HepG2 (cell line): ENCODE results near the gene STRC. TPM values are rescaled to one million over a fixed set of nuclear protein-coding genes. Genes with fewer than 3 reads are reported as not detected.
"Not testable (repeated sequence)": the region's sequence is repeated elsewhere in the genome, so short reads cannot be mapped to it uniquely, and the experiment has no call there.

ENCODE experiments used
- ATAC-seq: fragments of 200-7000 bp; cut with Tn5 transposase; 3 replicates; pipeline ENCODE4 v1.9.1; 2020; ENCODE audit warnings: mild to moderate bottlenecking, moderate library complexity
- Bru-seq: library from RNA; stranded (reverse); fragments of 400-500 nt; gene quantifications from one replicate; lab custom pipeline; 2021; lab: Mats Ljungman, UMichigan
- BruChase-seq, 2 experiments: library from RNA; stranded (reverse); fragments of 400-500 nt; gene quantifications; one replicate each; lab custom pipeline; 2021; lab: Mats Ljungman, UMichigan
- BruUV-seq: library from RNA; stranded (reverse); fragments of 400-500 nt; replicated peaks from 2 replicates; lab custom pipeline; 2021; lab: Mats Ljungman, UMichigan
- CTCF ChIA-PET: fragments of 300-600 bp; formaldehyde crosslinking; extraction: SDS; loops from one replicate; lab custom pipeline; 2021; ENCODE audit warnings: low total read pairs, inconsistent platforms, low intra/inter-chr PET ratio; lab: Yijun Ruan, JAX
- POLR2A ChIA-PET: fragments of 350-600 bp; sonication (Branson Sonifier 250); formaldehyde crosslinking; loops from one replicate; lab custom pipeline; 2020; ENCODE audit warnings: antibody characterized with exemption, inconsistent platforms; lab: Yijun Ruan, JAX
- DNase-seq: peaks from one replicate; pipeline ENCODE4 v3.0.0-alpha.2; 2015; ENCODE audit warnings: low spot score
- FAIRE-seq: peaks from 3 replicates; lab custom pipeline; 2011; peaks lifted over from hg19 to GRCh38; lab: Jason Lieb, UNC
- H2AFZ ChIP-seq: one replicate; pipeline ENCODE4 v1.6.1; 2011; ENCODE audit warnings: low read length, inconsistent platforms
- H3K27ac ChIP-seq: fragments of 300-600 bp; 3 replicates; pipeline ENCODE4 v1.8.0; 2011; ENCODE audit warnings: mixed run types, mild to moderate bottlenecking, mixed read lengths, low read length, inconsistent platforms; ENCODE audit not compliant: insufficient read depth; ENCODE audit errors: extremely low read length
- H3K27me3 ChIP-seq, 2 experiments: fragments of 200-600 bp in 1 of 2; 2 replicates in 1 of 2; 3 replicates in 1 of 2; pipeline versions ENCODE4 v1.6.0 to v1.8.0; 2011; ENCODE audit warnings: low read length in 2 of 2, mild to moderate bottlenecking in 2 of 2, moderate library complexity in 2 of 2, inconsistent platforms in 1 of 2; ENCODE audit not compliant: insufficient read depth in 2 of 2, control insufficient read depth in 1 of 2
- H3K36me3 ChIP-seq, 2 experiments: fragments of 200-600 bp in 1 of 2; replicated peaks in 1 of 2; 2 replicates in 1 of 2; 3 replicates in 1 of 2; pipeline versions ENCODE4 v1.5.1 to v1.8.0; 2011; ENCODE audit warnings: low read length in 2 of 2, inconsistent platforms in 1 of 2; ENCODE audit not compliant: insufficient read depth in 2 of 2, control insufficient read depth in 1 of 2
- H3K4me1 ChIP-seq: 2 replicates; pipeline ENCODE4 v1.5.1; 2012; ENCODE audit warnings: low read length, inconsistent platforms; ENCODE audit not compliant: insufficient read depth
- H3K4me2 ChIP-seq: 2 replicates; pipeline ENCODE4 v1.6.0; 2011; ENCODE audit warnings: low read depth, low read length, inconsistent platforms
- H3K4me3 ChIP-seq, 3 experiments: fragments of 200-600 bp in 1 of 3; sonication (generic), shearing (Covaris generic) in 1 of 3; replicated peaks in 1 of 3; 2 replicates each; pipeline ENCODE4 v1.5.1; 2011 to 2016; ENCODE audit warnings: low read length in 3 of 3, inconsistent platforms in 2 of 3, low read depth in 2 of 3, mild to moderate bottlenecking in 2 of 3, control low read depth in 1 of 3, mixed read lengths in 1 of 3; ENCODE audit not compliant: insufficient read depth in 1 of 3
- H3K79me2 ChIP-seq: one replicate; pipeline ENCODE4 v1.6.1; 2011; ENCODE audit warnings: low read length, inconsistent platforms; ENCODE audit not compliant: insufficient read depth
- H3K9ac ChIP-seq: 2 replicates; pipeline ENCODE4 v1.6.0; 2011; ENCODE audit warnings: mild to moderate bottlenecking, low read depth, low read length, inconsistent platforms; ENCODE audit not compliant: insufficient read depth
- H3K9me3 ChIP-seq: 2 replicates; pipeline ENCODE4 v1.5.1; 2012; ENCODE audit warnings: mild to moderate bottlenecking, low read length
- H4K20me1 ChIP-seq: 2 replicates; pipeline ENCODE4 v1.6.0; 2011; ENCODE audit warnings: inconsistent platforms, mild to moderate bottlenecking, low read length, moderate library complexity; ENCODE audit not compliant: insufficient read depth
- WGBS: methylation state at CpG from one replicate; pipeline ENCODE4 v1.1.6; 2017; ENCODE audit warnings: low lambda C conversion rate; 5-methylcytosine and 5-hydroxymethylcytosine counted together
- in situ Hi-C: cut with HindIII; loops from 2 replicates; pipeline ENCODE4 v1.10.0; 2017; ENCODE audit warnings: low pct_unique_long_range_greater_than_20kb; ENCODE audit not compliant: extremely low pct_ligation_motif_present
- intact Hi-C: fragments of 100-400 bp; cut with micrococcal nuclease; formaldehyde crosslinking; loops from one replicate; pipeline ENCODE4 v1.10.0; 2022; ENCODE audit not compliant: unreplicated experiment
- long read RNA-seq, 2 experiments: library from RNA in 1 of 2; library from polyadenylated mRNA in 1 of 2; stranded (forward) in 1 of 2; unstranded in 1 of 2; transcript quantifications; one replicate each; pipeline ENCODE4 v2.0.0, GENCODE V29; 2019 to 2022
- polyA minus RNA-seq, 3 experiments: library from RNA; depleted of rRNA, polyadenylated mRNA; stranded (reverse); fragments of >200 nt; gene quantifications; 2 replicates each; pipeline ENCODE4 v1.2.3, GENCODE V29; 2011; ENCODE audit warnings: low replicate concordance in 1 of 3
- polyA plus RNA-seq, 8 experiments: library from polyadenylated mRNA; depleted of rRNA in 3 of 8; stranded (reverse) in 7 of 8; unstranded in 1 of 8; fragments of >200 nt; fragmentation: Illumina TruSeq in 4 of 8; extraction: Trizol in 4 of 8; gene quantifications; 2 replicates each; pipeline versions ENCODE4 v1.2.1 to v1.2.3, GENCODE V29; 2011 to 2016; ENCODE audit warnings: low read depth in 4 of 8, missing spikeins in 1 of 8, mixed read lengths in 1 of 8; ENCODE audit not compliant: insufficient read depth in 1 of 8
- total RNA-seq, 5 experiments: library from RNA; depleted of rRNA; stranded (reverse); fragments of >200 nt; fragmentation: Illumina TruSeq; extraction: Trizol; gene quantifications; 2 replicates each; pipeline ENCODE4 v1.2.3, GENCODE V29; 2016; ENCODE audit warnings: low read depth in 1 of 5

STRC gene
- total RNA-seq (2016; rRNA removed; fragmentation: Illumina TruSeq; extraction: Trizol): 0.07 TPM in 1 of 2 replicates, not detected in the other
- not detected in 2 replicates for total RNA-seq (2016; cell fraction: cytosol; rRNA removed; fragmentation: Illumina TruSeq; extraction: Trizol; ENCODE audit: low read depth)
- total RNA-seq (2016; cell fraction: insoluble cytoplasmic fraction; rRNA removed; fragmentation: Illumina TruSeq; extraction: Trizol): not detected in 2 replicates
- total RNA-seq (2016; cell fraction: membrane; rRNA removed; fragmentation: Illumina TruSeq; extraction: Trizol): not detected in 2 replicates
- total RNA-seq (2016; cell fraction: nucleus; rRNA removed; fragmentation: Illumina TruSeq; extraction: Trizol): 0.16 TPM in 1 of 2 replicates, not detected in the other
- 0.21 and 0.29 TPM in 2 replicates for polyA plus RNA-seq (2011; rRNA removed)
- 0.03 and 0.11 TPM in 2 replicates for polyA plus RNA-seq (2011; cell fraction: cytosol; rRNA removed)
- polyA plus RNA-seq (2011; cell fraction: nucleus; rRNA removed): 2.0 and 2.4 TPM in 2 replicates
- polyA plus RNA-seq (2012): 0.32 and 0.55 TPM in 2 replicates
- not detected in 2 replicates for polyA plus RNA-seq (2016; cell fraction: cytosol; fragmentation: Illumina TruSeq; extraction: Trizol; ENCODE audit: low read depth)
- not detected in 2 replicates for polyA plus RNA-seq (2016; cell fraction: insoluble cytoplasmic fraction; fragmentation: Illumina TruSeq; extraction: Trizol; ENCODE audit: low read depth)
- not detected in 2 replicates for polyA plus RNA-seq (2016; cell fraction: membrane; fragmentation: Illumina TruSeq; extraction: Trizol; ENCODE audit: low read depth)
- 0.13 TPM in 1 of 2 replicates, not detected in the other for polyA plus RNA-seq (2016; cell fraction: nucleus; fragmentation: Illumina TruSeq; extraction: Trizol; ENCODE audit: insufficient read depth, low read depth)
- polyA minus RNA-seq (2011; rRNA and poly(A)+ RNA removed; ENCODE audit: low replicate concordance): 0.96 and 1.4 TPM in 2 replicates
- polyA minus RNA-seq (2011; cell fraction: cytosol; rRNA and poly(A)+ RNA removed): not detected in 2 replicates
- 0.64 and 0.87 TPM in 2 replicates for polyA minus RNA-seq (2011; cell fraction: nucleus; rRNA and poly(A)+ RNA removed)
- percentile 9 among the genes with signal in this experiment for Bru-seq, nascent RNA
- BruChase-seq, experiment 1, labeled RNA remaining after a 6-hour chase: percentile 7 among the genes with signal in this experiment
- percentile 13 among the genes with signal in this experiment for BruChase-seq, experiment 2, labeled RNA remaining after a 2-hour chase
- long read RNA-seq, experiment 1: 0 reads
- long read RNA-seq, experiment 2: 0 reads

DNA sequence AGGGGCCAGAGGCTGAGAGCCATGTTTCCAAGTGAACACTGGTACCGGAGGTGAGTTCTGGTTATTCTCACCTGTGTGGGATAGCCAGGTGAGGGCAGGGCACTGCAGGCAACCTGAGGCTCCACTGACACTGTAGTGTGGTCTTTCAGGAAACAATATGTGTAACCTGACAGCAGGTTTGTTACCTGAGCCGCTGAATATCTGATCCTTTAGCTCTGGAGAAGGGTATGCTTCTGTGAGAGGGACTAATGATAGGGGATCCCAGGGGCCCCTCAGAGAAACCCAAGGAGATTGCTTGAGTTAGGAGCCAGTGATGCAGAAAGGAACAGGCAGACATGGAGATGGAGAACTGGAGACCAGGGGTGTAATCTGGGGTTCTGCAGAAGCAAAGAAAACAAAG, at the start of gene STRC:
TSS of gene STRC (minus strand) at position 101 of the 400 bp plus-strand sequence. CDS start at position 23, 78 bp downstream.
- H3K36me3 ChIP-seq, H3K27ac ChIP-seq, H3K9ac ChIP-seq, FAIRE-seq, H3K27me3 ChIP-seq, CTCF ChIA-PET, POLR2A ChIA-PET, H3K4me1 ChIP-seq, H3K4me2 ChIP-seq, H4K20me1 ChIP-seq, H3K4me3 ChIP-seq, in situ Hi-C loops, H3K79me2 ChIP-seq, ATAC-seq, H2AFZ ChIP-seq, intact Hi-C loops, BruUV-seq, H3K9me3 ChIP-seq, DNase-seq: not testable (repeated sequence)
- no CpG with 5 or more reads among the region's 2 CpGs for WGBS

DNA sequence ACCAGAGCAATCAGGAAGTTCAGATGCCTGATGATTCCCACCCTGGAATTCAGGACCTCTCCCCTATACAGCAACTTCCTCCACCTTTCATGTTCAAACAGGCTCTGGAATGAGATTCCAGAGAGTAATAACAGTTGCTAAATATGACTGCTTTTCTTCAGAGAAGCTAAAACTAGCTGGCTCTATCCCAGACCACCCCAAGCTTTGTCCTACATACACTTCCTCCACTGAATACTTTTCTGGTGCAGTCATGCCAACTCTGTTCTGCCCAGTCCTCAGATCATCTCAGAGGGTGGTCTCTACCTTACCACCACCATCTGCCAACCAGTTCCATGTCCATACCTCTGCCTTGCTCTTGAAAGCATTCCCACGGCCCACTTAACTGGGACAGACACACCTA, 47.6 kb upstream of the STRC start:
- POLR2A ChIA-PET, H3K9me3 ChIP-seq, BruUV-seq, H3K36me3 ChIP-seq, H3K4me2 ChIP-seq, H4K20me1 ChIP-seq, FAIRE-seq, ATAC-seq, DNase-seq, H3K4me3 ChIP-seq, H3K27me3 ChIP-seq, H3K4me1 ChIP-seq, H3K79me2 ChIP-seq, H3K27ac ChIP-seq, in situ Hi-C loops, H3K9ac ChIP-seq, intact Hi-C loops, H2AFZ ChIP-seq, CTCF ChIA-PET: not testable (repeated sequence)
- no CpG with 5 or more reads among the region's 1 CpG for WGBS

DNA sequence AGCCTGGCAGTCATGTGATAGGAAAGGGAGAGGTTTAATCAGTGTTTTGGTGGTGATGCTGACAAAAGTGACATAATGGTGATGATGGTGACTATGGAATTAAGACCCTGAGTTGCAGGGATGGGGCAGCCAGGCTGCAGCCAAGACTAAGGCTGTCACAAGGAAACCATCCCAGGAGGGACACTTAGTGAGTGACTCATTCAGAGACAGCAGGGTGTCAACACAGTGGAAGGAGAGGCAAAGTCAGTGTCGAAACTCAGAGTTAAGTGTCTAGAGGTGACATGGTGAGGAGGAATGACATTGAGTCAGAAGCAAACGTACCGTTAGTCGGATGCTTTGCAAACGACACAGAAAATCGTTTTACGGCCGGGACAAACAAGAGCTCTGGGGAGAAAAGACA, 44.7 kb upstream of the STRC start:
- H3K4me2 ChIP-seq, BruUV-seq, H3K27me3 ChIP-seq, FAIRE-seq, H3K27ac ChIP-seq, H3K79me2 ChIP-seq, H4K20me1 ChIP-seq, in situ Hi-C loops, H3K4me3 ChIP-seq, POLR2A ChIA-PET, intact Hi-C loops, CTCF ChIA-PET, H3K4me1 ChIP-seq, H3K36me3 ChIP-seq, H3K9ac ChIP-seq, ATAC-seq, DNase-seq, H2AFZ ChIP-seq, H3K9me3 ChIP-seq: not testable (repeated sequence)
- no CpG with 5 or more reads among the region's 8 CpGs for WGBS
